ENCODE data around the gene POLR2B. TPM values are rescaled to one million over a fixed set of nuclear protein-coding genes. Genes with fewer than 3 reads are reported as not detected.

The POLR2B gene
- total RNA-seq, 1 donor from 2014 or later: 118 TPM

DNA sequence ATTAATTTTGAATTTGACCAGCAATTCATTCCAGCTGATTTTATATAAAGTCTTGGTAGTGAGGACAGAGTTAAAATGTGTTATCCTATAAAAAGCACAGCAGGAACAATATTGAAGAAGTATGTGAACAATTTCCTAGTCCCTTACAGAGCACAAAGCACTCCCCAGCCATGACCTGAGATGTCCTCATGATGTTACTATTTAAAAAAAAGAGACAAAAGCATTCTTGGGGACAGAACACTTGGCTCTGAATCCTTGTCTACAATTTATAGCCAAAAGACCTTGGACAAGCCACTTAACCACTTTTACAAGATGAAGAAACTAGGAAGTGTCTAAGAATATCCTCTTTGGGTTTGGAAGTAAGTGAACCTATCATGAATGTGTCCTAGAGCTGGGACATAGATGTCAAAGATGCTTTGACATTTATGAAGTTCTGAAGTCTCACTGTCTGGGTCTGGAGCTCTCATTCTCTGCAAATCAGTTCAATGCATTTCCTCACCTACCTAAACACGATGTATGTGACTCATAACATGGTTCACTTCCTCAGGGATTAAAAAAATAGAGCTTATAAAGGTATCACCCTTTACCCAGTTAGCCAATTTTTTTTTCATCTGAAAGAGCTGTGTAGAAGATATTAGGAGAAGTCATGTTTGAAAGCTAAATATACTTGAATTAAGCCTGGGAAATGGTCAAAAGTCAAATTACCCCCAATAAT lies 70.1 kb downstream of the POLR2B start:
- TF ChIP-seq, protein P1, sequence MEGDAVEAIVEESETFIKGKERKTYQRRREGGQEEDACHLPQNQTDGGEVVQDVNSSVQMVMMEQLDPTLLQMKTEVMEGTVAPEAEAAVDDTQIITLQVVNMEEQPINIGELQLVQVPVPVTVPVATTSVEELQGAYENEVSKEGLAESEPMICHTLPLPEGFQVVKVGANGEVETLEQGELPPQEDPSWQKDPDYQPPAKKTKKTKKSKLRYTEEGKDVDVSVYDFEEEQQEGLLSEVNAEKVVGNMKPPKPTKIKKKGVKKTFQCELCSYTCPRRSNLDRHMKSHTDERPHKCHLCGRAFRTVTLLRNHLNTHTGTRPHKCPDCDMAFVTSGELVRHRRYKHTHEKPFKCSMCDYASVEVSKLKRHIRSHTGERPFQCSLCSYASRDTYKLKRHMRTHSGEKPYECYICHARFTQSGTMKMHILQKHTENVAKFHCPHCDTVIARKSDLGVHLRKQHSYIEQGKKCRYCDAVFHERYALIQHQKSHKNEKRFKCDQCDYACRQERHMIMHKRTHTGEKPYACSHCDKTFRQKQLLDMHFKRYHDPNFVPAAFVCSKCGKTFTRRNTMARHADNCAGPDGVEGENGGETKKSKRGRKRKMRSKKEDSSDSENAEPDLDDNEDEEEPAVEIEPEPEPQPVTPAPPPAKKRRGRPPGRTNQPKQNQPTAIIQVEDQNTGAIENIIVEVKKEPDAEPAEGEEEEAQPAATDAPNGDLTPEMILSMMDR (IDR thresholded peaks at IDR 0.05): no peak
- ChIA-PET POLR2A (no interaction called here), CTCF (no interaction called here)
- H3K4me1 Mint-ChIP-seq: no peaks in the 10 kb centered on the region
- ATAC-seq (ENCODE audit: low read depth): no peak
- intact Hi-C loops (cut with micrococcal nuclease): no loop called here
- peaks cover 3% of the 10 kb centered on the region for H3K27me3 Mint-ChIP-seq
- no peak overlapping the region for H3K4me3 Mint-ChIP-seq
- H3K36me3 Mint-ChIP-seq (ENCODE audit: low read depth): no peaks in the 10 kb centered on the region
- DNase-seq: no peak
- peaks cover 3% of the 10 kb centered on the region for H3K9me3 Mint-ChIP-seq
- no peak overlapping the region for H3K27ac Mint-ChIP-seq

DNA sequence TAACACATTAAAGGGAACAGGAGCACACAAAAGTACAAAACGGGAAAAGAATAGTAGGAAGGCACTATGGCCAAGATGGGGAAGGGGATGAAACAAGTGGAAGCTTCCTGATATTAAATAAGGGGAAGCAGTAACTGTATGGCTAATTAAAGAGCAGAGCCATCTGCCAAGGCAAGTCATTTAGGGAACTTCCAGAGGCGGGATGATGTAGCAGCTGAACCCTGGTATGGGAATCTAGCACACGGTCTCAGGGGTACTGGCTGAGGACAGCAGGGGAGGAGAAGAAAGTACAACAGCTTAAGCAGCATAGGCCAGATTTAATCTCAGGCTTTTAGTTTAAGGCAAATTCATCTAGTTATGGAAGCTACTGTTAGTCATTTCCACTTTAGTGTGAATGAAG lies 72.4 kb downstream of the POLR2B start:
- Mint-ChIP-seq H3K36me3 (ENCODE audit: low read depth) (no peaks in the 10 kb centered on the region), H3K27ac (no peak overlapping the region), H3K27me3 (peaks cover 2% of the 10 kb centered on the region), H3K4me3 (no peak overlapping the region), H3K4me1 (no peaks in the 10 kb centered on the region), H3K9me3 (peaks cover 3% of the 10 kb centered on the region)
- no peak for DNase-seq
- ChIA-PET CTCF (no interaction called here), POLR2A (no interaction called here)
- intact Hi-C loops (cut with micrococcal nuclease): no loop called here
- TF ChIP-seq, protein P1 (IDR thresholded peaks at IDR 0.05): no peak
- ATAC-seq (ENCODE audit: low read depth): no peak

DNA sequence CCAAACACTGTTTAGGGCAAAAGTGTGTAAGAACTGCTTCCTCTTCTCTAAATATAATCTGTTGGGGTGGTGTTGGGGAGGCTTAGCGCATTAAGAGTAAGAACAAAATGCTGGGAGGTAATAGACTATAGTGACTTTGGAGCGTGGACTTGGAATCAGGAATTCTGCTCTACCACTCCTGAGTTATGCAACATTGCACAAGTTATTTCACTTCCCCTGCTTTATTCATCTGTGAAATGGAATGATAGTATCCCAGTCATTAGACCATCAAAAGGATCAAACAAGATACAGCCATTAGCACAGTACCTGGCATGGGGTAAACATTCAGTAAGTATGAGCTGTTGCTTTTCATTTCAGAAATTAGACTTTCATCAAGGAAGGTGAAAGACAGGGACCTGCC lies 72.8 kb downstream of the POLR2B start:
- H3K27me3 Mint-ChIP-seq: peaks cover 2% of the 10 kb centered on the region
- ChIA-PET POLR2A (no interaction called here), CTCF (no interaction called here)
- H3K9me3 Mint-ChIP-seq: peaks cover 3% of the 10 kb centered on the region
- DNase-seq: no peak
- H3K4me1 Mint-ChIP-seq: no peaks in the 10 kb centered on the region
- ATAC-seq (ENCODE audit: low read depth): no peak
- H3K4me3 Mint-ChIP-seq: no peak overlapping the region
- intact Hi-C loops (cut with micrococcal nuclease): no loop called here
- no peak overlapping the region for H3K27ac Mint-ChIP-seq
- H3K36me3 Mint-ChIP-seq (ENCODE audit: low read depth): no peaks in the 10 kb centered on the region
- TF ChIP-seq, protein P1 (IDR thresholded peaks at IDR 0.05): no peak

DNA sequence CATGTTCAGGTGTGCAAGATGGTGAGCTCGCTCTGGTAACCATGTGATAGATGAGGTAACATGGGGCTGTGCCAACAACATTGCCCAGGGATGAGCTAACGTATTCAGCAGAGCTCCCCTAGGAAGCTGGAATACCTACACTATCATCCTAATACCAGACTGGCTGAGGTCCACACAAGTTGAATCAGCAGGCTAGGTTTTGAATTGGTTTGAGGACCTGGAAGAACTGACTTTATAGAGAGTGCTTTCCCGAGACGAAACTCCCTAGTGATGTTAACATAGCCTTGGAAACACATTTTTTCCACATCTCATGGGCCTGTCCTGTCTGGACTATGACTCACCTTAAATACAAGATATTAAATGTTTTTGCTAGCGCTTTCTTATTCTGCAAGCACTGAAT lies 74.8 kb downstream of the POLR2B start:
- TF ChIP-seq, protein P1 (IDR thresholded peaks at IDR 0.05): no peak
- POLR2A ChIA-PET: no interaction called here
- H3K27ac Mint-ChIP-seq: no peak overlapping the region
- H3K9me3 Mint-ChIP-seq: no peaks in the 10 kb centered on the region
- DNase-seq: no peak
- no peak overlapping the region for H3K4me3 Mint-ChIP-seq
- H3K4me1 Mint-ChIP-seq: no peaks in the 10 kb centered on the region
- H3K36me3 Mint-ChIP-seq (ENCODE audit: low read depth): no peaks in the 10 kb centered on the region
- intact Hi-C loops (cut with micrococcal nuclease): no loop called here
- ATAC-seq (ENCODE audit: low read depth): no peak
- H3K27me3 Mint-ChIP-seq: peaks cover 2% of the 10 kb centered on the region
- CTCF ChIA-PET: no interaction called here

DNA sequence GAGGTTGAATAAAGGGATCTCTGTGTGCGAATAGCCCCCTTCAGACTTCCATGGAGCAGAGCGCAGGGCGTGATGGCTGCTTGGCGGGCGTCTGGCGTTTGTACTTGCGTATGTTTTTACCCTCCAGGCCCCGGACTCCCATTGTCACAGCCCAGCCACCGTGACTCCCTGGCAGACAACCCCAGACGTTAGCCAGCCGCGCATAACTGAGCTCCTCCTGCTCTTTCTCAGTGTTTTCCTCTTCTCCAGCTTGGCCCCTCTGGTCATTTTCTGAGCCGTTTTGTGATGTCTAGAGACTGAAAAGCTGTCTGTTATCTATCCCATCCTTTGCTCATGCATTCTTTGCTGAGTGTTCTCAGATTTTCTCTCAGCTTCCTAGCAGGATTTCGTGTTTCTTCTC lies 77.2 kb downstream of the POLR2B start:
- TF ChIP-seq, protein P1 (IDR thresholded peaks at IDR 0.05): no peak
- H3K4me3 Mint-ChIP-seq: no peak overlapping the region
- peaks cover 2% of the 10 kb centered on the region for H3K27me3 Mint-ChIP-seq
- ChIA-PET CTCF (no interaction called here), POLR2A (no interaction called here)
- no peaks in the 10 kb centered on the region for H3K4me1 Mint-ChIP-seq
- DNase-seq (no peak), ATAC-seq (ENCODE audit: low read depth) (no peak)
- no peak overlapping the region for H3K27ac Mint-ChIP-seq
- no peaks in the 10 kb centered on the region for H3K36me3 Mint-ChIP-seq (ENCODE audit: low read depth)
- H3K9me3 Mint-ChIP-seq: no peaks in the 10 kb centered on the region
- intact Hi-C loops (cut with micrococcal nuclease): no loop called here

Data from activated B cell treated with CpG ODN at 0.5 μM for 24 hours (primary cell).